NCI-H146 (cell line): ENCODE results near the gene CACNA1D.
"Not testable (repeated sequence)": the region's sequence is repeated elsewhere in the genome, so short reads cannot be mapped to it uniquely, and the experiment has no call there.

Experiments used
- DNase-seq: peaks from one replicate; lab custom pipeline; 2025; lab: John Stamatoyannopoulos, UW

The CACNA1D gene

GRCh38 chr3:53526704-53527055 lies 32.3 kb downstream of the CACNA1D start:
- no peak for DNase-seq

- DNase-seq = no peak
Observed at GRCh38 chr3:53530205-53530604, 35.8 kb downstream of the CACNA1D start.

GRCh38 chr3:53531749-53532148 lies 37.3 kb downstream of the CACNA1D start:
- DNase-seq = peak; percentile 76

DNA sequence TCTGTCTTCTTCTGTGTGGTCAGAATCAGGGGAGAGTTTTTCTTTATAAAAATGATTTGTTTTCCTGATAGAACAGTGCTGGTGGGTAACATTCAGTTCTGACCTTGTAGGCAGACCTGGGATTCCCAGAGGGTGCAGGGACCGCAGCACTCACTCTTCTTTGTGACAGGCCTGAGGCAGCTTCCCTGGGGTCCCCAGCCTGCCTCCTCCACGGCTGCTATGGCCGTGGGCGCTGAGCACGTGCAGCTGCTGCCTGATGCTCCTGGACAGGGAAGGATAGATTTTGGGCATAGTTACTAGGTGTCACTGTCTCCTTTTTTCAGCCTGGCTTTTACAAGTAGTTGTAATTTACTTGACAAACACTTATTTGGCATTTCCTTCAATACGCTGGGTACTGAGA lies 39.1 kb downstream of the CACNA1D start:
- no peak for DNase-seq

GRCh38 chr3:53534216-53534615 lies 39.8 kb downstream of the CACNA1D start:
- no peak for DNase-seq

DNA sequence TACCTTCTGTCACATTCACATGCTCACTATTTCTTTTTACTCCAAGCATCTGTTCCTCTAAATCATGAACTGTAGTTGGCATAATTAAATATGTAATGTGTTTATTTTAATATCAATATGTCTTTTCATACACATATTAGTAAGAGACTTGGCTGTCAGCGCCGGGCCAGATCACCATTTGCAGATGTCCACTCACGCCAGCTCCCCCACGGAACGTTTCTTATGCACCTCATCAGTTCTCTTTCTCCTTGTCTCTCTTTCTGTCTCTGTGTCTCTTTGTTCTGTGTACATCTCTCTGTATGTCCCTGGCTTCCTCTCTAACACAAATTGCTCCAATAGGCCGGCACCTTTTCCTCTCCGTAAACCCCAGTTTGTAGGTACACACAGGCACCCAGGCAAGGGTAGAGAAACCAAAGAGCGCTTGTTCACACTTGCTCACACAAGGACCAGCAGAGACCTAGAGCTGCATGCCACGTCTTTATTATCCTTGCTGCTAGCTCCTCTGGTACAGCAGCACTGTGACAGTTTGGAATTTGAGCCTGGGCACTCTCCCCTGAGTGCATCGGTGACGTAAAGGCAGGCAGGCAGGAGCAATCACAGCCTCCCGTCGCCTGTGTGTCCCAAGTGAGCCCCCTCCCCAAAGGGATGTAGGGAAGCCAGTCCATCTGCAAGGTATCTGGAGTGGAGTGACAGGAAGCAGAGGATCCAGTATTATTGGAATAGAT lies 40.4 kb downstream of the CACNA1D start:
- no peak for DNase-seq

- DNase-seq = no peak
Observed at GRCh38 chr3:53536282-53536681, 41.9 kb downstream of the CACNA1D start.

- DNase-seq = no peak
Observed at GRCh38 chr3:53544357-53544756, 49.9 kb downstream of the CACNA1D start.

GRCh38 chr3:53545310-53545995 lies 51.0 kb downstream of the CACNA1D start:
- DNase-seq = no peak

DNA sequence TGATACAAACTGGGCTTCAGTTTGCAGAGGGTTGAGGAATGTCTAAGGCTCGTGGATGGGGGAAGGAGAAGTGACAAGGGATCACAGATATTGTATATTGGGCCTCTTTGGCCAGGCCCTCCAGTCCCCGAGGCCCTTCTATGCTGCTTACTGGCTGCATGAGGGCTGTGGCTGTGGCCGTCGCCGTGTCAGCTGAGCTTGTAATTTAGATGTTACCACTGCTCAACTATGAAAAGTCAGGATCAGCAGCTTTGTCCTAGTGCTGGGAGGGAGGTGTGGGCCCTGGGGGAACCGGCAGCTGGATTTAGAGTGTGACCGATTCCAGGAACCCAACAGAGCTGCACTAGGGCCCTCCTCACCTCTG lies 51.6 kb downstream of the CACNA1D start:
- no peak for DNase-seq

DNA sequence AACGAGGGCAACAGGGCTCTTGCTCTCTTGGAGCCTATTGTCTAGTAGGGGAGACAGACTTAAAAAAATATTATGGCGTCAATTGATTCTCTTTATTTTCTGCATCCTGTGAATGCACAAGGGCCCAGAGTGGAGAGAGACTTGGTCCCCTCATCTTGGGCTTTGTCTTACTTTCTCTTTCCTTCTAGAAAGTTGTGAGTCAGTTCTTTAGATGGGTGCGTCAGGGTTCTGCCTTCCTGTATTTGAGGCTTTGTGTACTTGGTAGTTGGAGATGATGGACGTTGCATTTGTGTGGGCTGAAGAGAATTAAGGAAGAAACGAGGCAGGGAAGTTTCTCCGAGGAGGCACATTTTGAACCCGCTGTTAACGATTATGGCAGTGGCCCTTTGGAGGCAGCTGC lies 52.9 kb downstream of the CACNA1D start:
- DNase-seq = no peak

- DNase-seq = no peak
Observed at GRCh38 chr3:53550005-53550620, 55.7 kb downstream of the CACNA1D start.

DNA sequence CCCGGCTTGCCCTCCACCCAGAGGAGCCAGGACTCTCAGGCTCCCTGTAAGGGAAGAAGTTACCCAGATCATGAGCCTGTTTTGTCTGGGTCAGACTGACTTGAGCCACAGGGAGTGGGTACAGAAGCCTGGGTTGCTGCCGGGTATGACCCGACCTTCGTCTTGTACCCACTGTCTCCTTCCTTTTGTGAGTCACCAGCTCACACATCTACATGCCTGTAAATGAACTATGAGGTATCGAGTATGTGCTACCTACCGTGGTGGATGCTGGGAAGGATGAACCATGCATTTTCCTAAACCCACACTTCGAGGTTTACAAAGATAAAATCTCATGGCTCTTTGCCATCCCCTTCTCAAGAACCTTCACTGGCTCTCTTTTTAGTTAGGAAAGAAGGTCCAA lies 56.9 kb downstream of the CACNA1D start:
- no peak for DNase-seq

DNA sequence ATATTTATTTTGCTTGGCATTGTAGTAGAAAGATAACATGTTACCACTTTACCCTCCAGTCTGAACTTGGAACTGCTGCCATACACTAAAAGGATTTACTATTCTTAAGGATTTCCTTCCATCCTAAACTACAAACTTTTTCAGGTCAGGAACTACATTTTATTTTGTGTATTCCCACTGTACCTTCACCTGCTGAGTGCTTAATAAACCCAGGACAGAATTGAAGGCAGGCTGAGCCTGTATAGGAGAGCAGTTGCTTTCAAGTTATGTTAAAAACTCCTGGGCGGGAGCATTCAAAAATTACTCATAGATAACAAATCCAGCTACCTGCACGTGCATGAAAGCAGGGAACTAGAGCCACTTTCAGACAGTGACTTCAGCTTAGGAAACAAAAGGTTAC lies 58.3 kb downstream of the CACNA1D start:
- DNase-seq = no peak

DNA sequence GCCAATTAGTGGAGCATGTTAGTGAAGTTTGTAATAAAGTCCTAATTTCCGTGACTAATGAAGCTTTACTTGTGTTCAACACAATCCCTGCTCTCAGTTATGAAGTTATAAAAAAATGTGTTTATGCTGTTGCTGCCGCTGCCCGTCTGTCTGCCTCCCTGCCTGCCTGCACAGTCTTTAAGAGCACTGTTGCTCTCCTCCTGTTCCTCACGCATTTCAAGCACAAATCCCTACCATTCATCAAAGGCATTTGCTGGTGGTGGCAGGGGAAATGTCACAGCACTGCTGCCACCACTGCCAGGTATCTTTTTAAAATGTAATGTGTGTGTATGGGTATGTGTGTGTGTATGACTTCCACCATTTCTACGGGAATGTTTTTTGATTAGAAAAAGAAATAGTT lies 58.8 kb downstream of the CACNA1D start:
- DNase-seq = no peak

GRCh38 chr3:53554559-53555067 lies 60.2 kb downstream of the CACNA1D start:
- DNase-seq = no peak

GRCh38 chr3:53555068-53555588 lies 60.7 kb downstream of the CACNA1D start:
- DNase-seq = no peak

DNA sequence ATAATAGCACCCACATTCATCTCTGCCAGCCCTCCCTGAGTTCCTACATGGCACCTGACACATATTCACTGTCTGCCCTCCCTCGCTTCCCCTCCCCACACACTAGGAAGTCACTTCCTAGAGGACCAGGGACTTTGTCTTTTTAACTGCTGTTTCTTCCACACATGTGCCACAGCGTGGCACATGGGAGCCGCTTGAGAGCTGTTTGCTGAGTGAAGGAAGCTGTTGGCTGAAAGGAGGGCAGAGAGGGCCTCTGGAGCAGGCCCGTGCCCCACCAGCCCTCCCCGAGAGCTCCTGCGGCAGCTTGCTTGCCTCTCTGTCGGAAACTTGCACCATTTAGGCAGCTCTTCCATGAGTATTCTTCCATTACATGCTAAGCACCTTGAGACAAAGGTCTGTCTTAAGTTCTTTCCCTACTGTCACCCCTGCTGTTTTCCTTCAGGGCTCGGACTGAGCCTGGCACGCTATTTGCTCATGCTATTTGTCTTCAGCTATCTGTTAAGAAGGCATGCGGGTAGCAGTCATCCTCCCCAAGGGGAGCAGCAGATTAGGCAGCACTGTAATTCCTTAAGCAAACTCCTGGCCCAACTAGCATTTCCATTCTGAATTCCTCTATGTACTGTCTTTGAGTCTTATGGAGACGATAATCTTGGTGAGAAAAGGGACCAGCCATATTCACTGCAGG lies 72.2 kb downstream of the CACNA1D start:
- DNase-seq = no peak

DNA sequence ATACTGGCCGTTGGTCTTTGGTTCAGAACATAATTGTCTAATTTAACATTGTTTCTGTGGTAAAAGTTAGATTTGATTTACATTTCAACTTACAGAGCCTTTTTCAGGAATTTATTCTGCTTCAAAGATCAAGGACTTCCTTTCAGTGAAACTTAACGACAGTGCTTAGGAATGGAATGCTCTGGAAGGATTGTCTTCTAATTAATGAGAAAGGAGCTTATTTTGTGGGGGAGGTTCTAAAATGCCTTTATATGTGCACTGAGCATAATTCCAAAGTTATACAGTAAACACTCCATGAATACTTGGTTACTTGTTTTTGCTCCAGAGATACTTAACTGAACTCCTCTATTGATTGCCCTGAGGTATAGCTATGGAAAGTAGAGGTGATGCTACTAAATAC lies 75.7 kb downstream of the CACNA1D start:
- DNase-seq = no peak

DNA sequence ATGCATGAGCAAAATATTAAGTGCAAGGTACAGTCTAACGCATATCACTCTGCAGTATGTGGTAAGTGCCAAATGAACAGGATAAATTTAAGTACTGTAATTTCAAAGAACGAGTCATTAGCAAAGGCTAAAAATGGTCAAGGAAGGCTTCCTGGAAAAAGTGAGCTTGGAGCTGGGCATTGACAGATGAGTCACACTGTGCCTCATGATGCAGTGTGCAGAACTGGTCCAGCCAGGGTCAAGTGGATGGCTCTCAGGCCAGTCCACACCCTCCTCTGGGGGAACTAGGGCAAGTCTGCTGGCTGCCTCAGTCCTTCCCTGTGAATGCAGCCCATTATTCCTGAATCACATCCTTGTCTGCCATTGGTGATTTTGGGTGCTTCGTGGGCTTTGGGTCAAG lies 76.3 kb downstream of the CACNA1D start:
- no peak for DNase-seq

- DNase-seq = no peak
Observed at GRCh38 chr3:53571264-53571663, 76.9 kb downstream of the CACNA1D start.

- not testable (repeated sequence) for DNase-seq
Observed at GRCh38 chr3:53572184-53572583, 77.8 kb downstream of the CACNA1D start.
